ENCODE data around the gene ITPKA. TPM values are rescaled to one million over a fixed set of nuclear protein-coding genes. Genes with fewer than 3 reads are reported as not detected.

ITPKA gene
- total RNA-seq, 4 donors from 2014 or later: 28.9 to 95.6 (median 93.9) TPM

DNA sequence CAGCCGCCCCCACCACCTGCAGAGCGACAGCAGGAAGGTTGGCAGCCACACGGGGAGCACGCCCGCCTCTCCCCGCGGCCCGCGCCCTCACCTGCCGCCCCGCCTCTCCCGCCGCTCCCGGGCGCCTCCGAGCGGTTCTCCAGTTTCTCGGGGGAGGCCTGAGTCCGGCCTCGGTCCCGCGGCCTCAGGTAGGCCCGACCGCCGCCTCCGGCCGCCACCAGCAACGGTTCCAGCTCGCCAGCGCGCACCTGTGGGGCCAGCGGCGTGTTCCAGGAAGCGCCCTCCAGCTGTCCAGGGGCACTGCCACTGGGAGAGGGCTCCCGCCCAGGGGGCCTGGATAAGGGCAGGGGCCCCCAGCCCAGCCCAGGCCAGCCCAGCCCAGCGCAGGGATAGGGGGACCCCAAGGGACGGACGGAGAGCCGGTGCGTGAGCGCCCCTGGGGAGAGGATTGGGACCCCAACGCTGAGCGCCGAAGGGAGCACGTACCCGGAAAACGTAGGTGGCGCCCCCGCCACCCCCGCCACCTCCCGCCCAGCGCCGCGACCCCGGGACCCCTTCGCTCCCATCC is 17.7 kb downstream of the ITPKA start:
- peaks cover 0 to 13% of the 10 kb centered on the region in 2 donors for H3K27me3 ChIP-seq
- H3K36me3 ChIP-seq: no peaks in the 10 kb centered on the region
- H3K4me3 ChIP-seq: peak overlapping the region; percentile 16 to 62 (median 53)
- TF ChIP-seq, protein P1, sequence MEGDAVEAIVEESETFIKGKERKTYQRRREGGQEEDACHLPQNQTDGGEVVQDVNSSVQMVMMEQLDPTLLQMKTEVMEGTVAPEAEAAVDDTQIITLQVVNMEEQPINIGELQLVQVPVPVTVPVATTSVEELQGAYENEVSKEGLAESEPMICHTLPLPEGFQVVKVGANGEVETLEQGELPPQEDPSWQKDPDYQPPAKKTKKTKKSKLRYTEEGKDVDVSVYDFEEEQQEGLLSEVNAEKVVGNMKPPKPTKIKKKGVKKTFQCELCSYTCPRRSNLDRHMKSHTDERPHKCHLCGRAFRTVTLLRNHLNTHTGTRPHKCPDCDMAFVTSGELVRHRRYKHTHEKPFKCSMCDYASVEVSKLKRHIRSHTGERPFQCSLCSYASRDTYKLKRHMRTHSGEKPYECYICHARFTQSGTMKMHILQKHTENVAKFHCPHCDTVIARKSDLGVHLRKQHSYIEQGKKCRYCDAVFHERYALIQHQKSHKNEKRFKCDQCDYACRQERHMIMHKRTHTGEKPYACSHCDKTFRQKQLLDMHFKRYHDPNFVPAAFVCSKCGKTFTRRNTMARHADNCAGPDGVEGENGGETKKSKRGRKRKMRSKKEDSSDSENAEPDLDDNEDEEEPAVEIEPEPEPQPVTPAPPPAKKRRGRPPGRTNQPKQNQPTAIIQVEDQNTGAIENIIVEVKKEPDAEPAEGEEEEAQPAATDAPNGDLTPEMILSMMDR (IDR thresholded peaks at IDR 0.05): peak in 3 of 6 experiments; percentile 35 to 38 (median 36)
- TF ChIP-seq POLR2A (IDR thresholded peaks at IDR 0.05): peak; percentile 28 to 51
- no peaks in the 10 kb centered on the region for H3K9me3 ChIP-seq
- H3K4me1 ChIP-seq: peaks cover 6 to 42% (median 21%) of the 10 kb centered on the region in 4 donors
- H3K27ac ChIP-seq: peak overlapping the region in 3 of 4 donors; percentile 3 to 64 (median 63)
- peak in 2 of 3 donors; percentile 60 to 83 for DNase-seq

DNA sequence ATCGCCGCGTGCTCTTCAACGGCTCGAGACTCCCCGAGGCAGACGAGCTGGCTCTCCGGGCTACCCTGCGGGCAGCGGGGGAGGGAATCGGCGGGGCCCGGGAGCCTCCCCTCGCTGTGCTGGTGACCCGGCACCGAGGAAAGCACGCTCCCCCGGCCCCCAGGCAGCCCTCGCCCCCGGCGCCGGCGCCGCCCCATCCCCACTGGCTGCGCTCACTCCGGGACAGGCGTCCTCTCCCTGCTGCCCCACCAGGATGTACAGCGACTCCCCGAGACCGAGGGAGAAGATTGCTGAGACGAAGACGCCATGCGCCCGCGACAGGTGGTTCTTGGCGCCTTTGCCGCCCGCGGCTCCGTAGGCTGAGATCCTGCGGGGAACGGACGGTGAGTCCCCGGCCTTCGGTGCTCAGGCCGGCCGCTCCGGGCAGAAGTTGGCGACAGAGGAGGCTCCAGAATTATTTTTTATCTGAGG is 18.3 kb downstream of the ITPKA start:
- Histone ChIP-seq H3K27me3 (peaks cover 0 to 13% of the 10 kb centered on the region in 2 donors), H3K4me1 (peaks cover 6 to 42% (median 21%) of the 10 kb centered on the region in 4 donors), H3K27ac (peak overlapping the region in 3 of 4 donors; percentile 3 to 64 (median 63)), H3K36me3 (no peaks in the 10 kb centered on the region), H3K4me3 (peak overlapping the region; percentile 16 to 62 (median 53)), H3K9me3 (no peaks in the 10 kb centered on the region)
- TF ChIP-seq POLR2A (IDR thresholded peaks at IDR 0.05): no peak
- TF ChIP-seq, protein P1 (IDR thresholded peaks at IDR 0.05): no peak
- DNase-seq: peak in 1 of 3 donors; percentile 67

DNA sequence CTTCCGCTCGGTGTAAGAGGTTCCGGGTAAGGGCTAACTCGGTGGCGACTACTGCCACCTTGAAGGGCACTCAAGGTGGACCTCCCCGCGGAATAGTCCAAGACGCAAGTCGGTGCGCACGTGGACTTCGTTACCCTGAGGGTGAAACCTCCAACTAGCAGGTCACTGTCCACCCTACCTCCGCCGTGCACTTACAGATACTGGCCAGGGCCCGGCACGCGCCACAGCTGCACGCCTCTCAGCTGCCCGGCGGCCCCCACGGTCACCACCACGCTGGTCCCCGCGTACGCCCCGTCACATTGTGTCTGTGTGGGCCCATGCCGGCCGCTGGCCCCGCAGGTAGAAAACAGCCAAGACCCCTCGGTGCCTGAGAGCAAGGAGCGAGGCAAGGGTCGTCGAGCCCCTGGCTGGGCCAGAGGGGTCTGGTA is 18.9 kb downstream of the ITPKA start:
- peaks cover 0 to 13% of the 10 kb centered on the region in 2 donors for H3K27me3 ChIP-seq
- H3K27ac ChIP-seq: peak overlapping the region in 3 of 4 donors; percentile 27 to 64 (median 63)
- no peaks in the 10 kb centered on the region for H3K9me3 ChIP-seq
- DNase-seq: peak in 2 of 3 donors; percentile 68 to 71
- TF ChIP-seq POLR2A (IDR thresholded peaks at IDR 0.05): no peak
- TF ChIP-seq, protein P1 (IDR thresholded peaks at IDR 0.05): no peak
- H3K4me3 ChIP-seq: peak overlapping the region; percentile 16 to 62 (median 53)
- no peaks in the 10 kb centered on the region for H3K36me3 ChIP-seq
- H3K4me1 ChIP-seq: peaks cover under 1 to 37% (median 21%) of the 10 kb centered on the region in 4 donors

DNA sequence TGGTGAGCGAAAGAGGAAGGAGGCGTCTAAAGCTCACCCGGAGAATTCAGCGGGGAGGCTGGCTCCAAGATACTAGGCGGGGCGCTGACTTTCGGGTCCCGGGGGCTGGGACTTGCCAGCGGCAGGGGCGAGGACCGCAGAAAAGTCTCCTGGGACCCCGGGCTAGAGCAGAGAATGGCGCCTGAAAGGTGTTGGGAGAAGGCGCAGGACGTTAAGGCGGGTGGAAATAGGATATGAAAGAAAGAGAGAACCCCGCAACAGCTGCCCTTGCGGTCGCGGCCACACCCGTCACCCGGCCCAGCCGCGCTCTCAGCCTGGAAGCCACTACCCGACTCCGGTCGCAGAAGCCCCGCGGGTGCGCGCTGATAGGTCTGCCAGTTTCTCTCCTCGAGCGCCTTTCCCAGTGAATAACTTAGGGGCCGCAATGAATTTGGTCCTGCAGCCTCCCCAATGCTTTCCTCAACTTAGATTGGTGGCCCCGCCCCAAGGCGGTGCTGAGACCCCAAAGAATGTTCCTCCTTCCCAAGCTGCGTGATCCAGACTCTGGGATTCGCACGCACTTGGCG is 19.3 kb downstream of the ITPKA start:
- Histone ChIP-seq H3K4me1 (peaks cover 0 to 35% (median 21%) of the 10 kb centered on the region in 4 donors), H3K27me3 (peaks cover 0 to 13% of the 10 kb centered on the region in 2 donors), H3K36me3 (no peaks in the 10 kb centered on the region), H3K9me3 (no peaks in the 10 kb centered on the region), H3K27ac (peak overlapping the region in 3 of 4 donors; percentile 27 to 64 (median 63)), H3K4me3 (peak overlapping the region; percentile 16 to 62 (median 53))
- DNase-seq: peak; percentile 35 to 74 (median 67)
- TF ChIP-seq, protein P1 (IDR thresholded peaks at IDR 0.05): peak in 1 of 6 experiments; percentile 1
- TF ChIP-seq POLR2A (IDR thresholded peaks at IDR 0.05): no peak

DNA sequence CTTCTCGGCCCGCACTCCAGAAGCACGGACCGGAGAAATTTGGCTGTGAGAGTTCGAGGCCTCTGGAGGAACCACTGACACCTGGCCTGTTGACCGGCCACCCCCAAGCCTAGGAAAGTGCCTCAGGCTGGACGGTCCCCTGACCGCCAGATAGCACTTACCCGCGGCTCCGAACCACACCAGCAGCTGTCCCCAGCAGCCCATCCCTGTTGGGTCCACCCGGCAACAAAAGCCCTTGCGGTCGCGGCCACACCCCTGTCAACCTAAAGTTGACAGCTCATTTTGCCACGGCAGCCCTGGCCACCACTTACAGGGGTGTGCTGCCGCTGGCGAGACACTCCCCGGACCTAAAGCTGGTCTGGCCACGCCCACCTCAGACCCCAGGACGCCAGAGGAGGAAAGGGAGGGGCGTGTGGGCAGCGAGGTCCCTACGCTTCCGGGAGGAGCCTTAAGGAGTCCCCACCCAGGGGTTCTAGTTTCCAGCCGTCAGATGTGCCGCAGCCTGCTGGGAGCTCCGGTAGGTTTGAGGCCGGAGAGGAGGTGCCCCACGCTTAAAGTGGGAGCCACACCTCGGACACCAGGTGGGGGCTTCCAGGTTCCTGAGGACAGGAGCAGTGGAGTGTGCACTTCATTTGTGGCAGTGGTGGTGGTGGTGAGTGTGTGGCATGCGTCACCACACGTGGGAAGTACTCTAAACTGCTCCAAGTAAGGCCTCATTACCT is 20.0 kb downstream of the ITPKA start, which contains the start of gene LTK:
LTK (minus strand) TSS at position 322 of the 722 bp plus-strand sequence; CDS start at position 204, 118 bp downstream.
- no peak for TF ChIP-seq POLR2A (IDR thresholded peaks at IDR 0.05)
- TF ChIP-seq, protein P1 (IDR thresholded peaks at IDR 0.05): no peak
- Histone ChIP-seq H3K27ac (peak within 1 kb of the TSS; percentile 25 to 64 (median 45)), H3K4me1 (peaks cover 0 to 35% (median 21%) of the 10 kb centered on the region in 4 donors), H3K36me3 (no peaks in the 10 kb centered on the region), H3K27me3 (peaks cover 0 to 13% of the 10 kb centered on the region in 2 donors), H3K9me3 (no peaks in the 10 kb centered on the region), H3K4me3 (peak within 1 kb of the TSS; percentile 16 to 62 (median 53))
- DNase-seq: peak in 2 of 3 donors; percentile 25 to 59

All from Peyer's patch (tissue), 4 donors.